ENCODE measurements around the gene OR4B1. TPM values are rescaled to one million over a fixed set of nuclear protein-coding genes. Genes with fewer than 3 reads are reported as not detected.
A peak's percentile ranks its signal among the peaks of the same experiment; 100 is the strongest.

Gene OR4B1
- total RNA-seq, 1 donor from 2014 or later: not detected

GRCh38 chr11:48170241-48171233 is 46.1 kb upstream of the OR4B1 start:
- H3K4me3 ChIP-seq (ENCODE audit: low read depth, low read length): no peak overlapping the region
- H3K36me3 ChIP-seq (ENCODE audit: control insufficient read depth, insufficient read depth, low read length): peaks cover 1% of the 10 kb centered on the region
- no peak for TF ChIP-seq CTCF (IDR thresholded peaks at IDR 0.05; ENCODE audit: insufficient read depth, low read length, poor library complexity, severe bottlenecking)
- no peak for DNase-seq (ENCODE audit: low read depth)
- H3K27me3 ChIP-seq (ENCODE audit: control insufficient read depth, insufficient read depth, low read length): no peaks in the 10 kb centered on the region

GRCh38 chr11:48172818-48173609 is 43.6 kb upstream of the OR4B1 start:
- Histone ChIP-seq H3K36me3 (ENCODE audit: control insufficient read depth, insufficient read depth, low read length) (peaks cover 1% of the 10 kb centered on the region), H3K4me3 (ENCODE audit: low read depth, low read length) (no peak overlapping the region), H3K27me3 (ENCODE audit: control insufficient read depth, insufficient read depth, low read length) (no peaks in the 10 kb centered on the region)
- peak; percentile 98 for TF ChIP-seq CTCF (IDR thresholded peaks at IDR 0.05; ENCODE audit: insufficient read depth, low read length, poor library complexity, severe bottlenecking)
- DNase-seq (ENCODE audit: low read depth): no peak

GRCh38 chr11:48177661-48178060 is 38.9 kb upstream of the OR4B1 start:
- H3K4me3 ChIP-seq (ENCODE audit: low read depth, low read length): no peak overlapping the region
- no peaks in the 10 kb centered on the region for H3K36me3 ChIP-seq (ENCODE audit: control insufficient read depth, insufficient read depth, low read length)
- no peak for DNase-seq (ENCODE audit: low read depth)
- no peak for TF ChIP-seq CTCF (IDR thresholded peaks at IDR 0.05; ENCODE audit: insufficient read depth, low read length, poor library complexity, severe bottlenecking)
- no peaks in the 10 kb centered on the region for H3K27me3 ChIP-seq (ENCODE audit: control insufficient read depth, insufficient read depth, low read length)

GRCh38 chr11:48180627-48181026 is 36.0 kb upstream of the OR4B1 start:
- Histone ChIP-seq H3K36me3 (ENCODE audit: control insufficient read depth, insufficient read depth, low read length) (no peaks in the 10 kb centered on the region), H3K27me3 (ENCODE audit: control insufficient read depth, insufficient read depth, low read length) (no peaks in the 10 kb centered on the region), H3K4me3 (ENCODE audit: low read depth, low read length) (no peak overlapping the region)
- TF ChIP-seq CTCF (IDR thresholded peaks at IDR 0.05; ENCODE audit: insufficient read depth, low read length, poor library complexity, severe bottlenecking): no peak
- DNase-seq (ENCODE audit: low read depth): no peak

- no peaks in the 10 kb centered on the region for H3K27me3 ChIP-seq (ENCODE audit: control insufficient read depth, insufficient read depth, low read length)
- H3K4me3 ChIP-seq (ENCODE audit: low read depth, low read length): no peak overlapping the region
- DNase-seq (ENCODE audit: low read depth): no peak
- no peak for TF ChIP-seq CTCF (IDR thresholded peaks at IDR 0.05; ENCODE audit: insufficient read depth, low read length, poor library complexity, severe bottlenecking)
- no peaks in the 10 kb centered on the region for H3K36me3 ChIP-seq (ENCODE audit: control insufficient read depth, insufficient read depth, low read length)
Observed at GRCh38 chr11:48182860-48183526, 33.6 kb upstream of the OR4B1 start.
